Measurements from ENCODE around the gene CCDC188.

The CCDC188 gene

GRCh38 chr22:20150381-20151275 is at the start of gene CCDC188:
CCDC188 (minus strand) TSS chr22:20151055; CDS start chr22:20150986, 69 bp downstream.
- no peak for DNase-seq (ENCODE audit: low read depth in 2 of 2)
- no peak for TF ChIP-seq CTCF (IDR thresholded peaks at IDR 0.05; ENCODE audit: low read depth, low read length)
- H3K4me3 ChIP-seq (replicated peaks in 1 of 2; ENCODE audit: low read depth in 2 of 2, low read length in 2 of 2): no peak within 1 kb of the TSS

DNA sequence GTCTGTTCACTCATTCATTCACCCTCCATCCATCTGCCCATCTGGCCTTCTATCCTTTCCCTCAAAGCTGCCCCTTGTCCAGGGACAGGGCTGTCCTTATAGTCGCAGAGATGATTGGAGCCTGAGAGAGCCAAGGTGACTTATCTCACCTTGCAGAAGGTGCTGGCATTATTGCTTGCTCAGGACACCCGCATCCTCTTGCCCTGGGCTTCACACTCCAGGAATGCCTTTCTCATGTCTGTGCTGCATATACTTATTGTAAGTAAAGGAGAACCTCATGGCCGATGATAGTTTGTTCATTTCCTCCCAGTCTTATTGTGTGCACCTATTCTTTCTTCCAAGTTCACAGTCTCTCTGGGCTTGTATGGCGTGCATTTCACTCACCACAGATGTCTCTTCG is 49.1 kb upstream of the CCDC188 start:
- no peak for TF ChIP-seq CTCF (IDR thresholded peaks at IDR 0.05; ENCODE audit: low read depth, low read length)

DNA sequence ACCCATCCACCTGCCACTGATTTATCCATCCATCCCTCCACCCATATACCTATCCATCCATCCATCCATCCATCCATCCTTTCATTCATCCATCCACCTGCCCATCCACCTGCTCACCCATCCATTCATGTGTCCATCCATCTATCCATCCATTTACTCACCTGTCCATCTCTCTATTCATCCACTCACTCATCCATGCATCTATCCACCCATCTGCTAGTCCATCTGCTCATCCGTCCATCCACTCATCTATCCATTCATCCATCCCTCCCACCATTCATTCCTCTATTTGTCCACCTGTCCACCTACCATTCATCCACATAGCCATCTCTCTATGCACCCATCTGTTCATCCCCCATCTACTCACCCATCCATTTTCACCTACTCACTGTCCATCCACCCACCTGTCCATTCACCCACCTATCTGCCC is 48.6 kb upstream of the CCDC188 start:
- DNase-seq (ENCODE audit: low read depth in 2 of 2): no peak
- H3K4me3 ChIP-seq (replicated peaks in 1 of 2; ENCODE audit: low read depth in 2 of 2, low read length in 2 of 2): no peak overlapping the region
- no peak for TF ChIP-seq CTCF (IDR thresholded peaks at IDR 0.05; ENCODE audit: low read depth, low read length)

More for the DNA sequence above, 49.1 kb upstream of the CCDC188 start:
- no peak for DNase-seq (ENCODE audit: low read depth in 2 of 2)
- no peak overlapping the region for H3K4me3 ChIP-seq (replicated peaks in 1 of 2; ENCODE audit: low read depth in 2 of 2, low read length in 2 of 2)

DNA sequence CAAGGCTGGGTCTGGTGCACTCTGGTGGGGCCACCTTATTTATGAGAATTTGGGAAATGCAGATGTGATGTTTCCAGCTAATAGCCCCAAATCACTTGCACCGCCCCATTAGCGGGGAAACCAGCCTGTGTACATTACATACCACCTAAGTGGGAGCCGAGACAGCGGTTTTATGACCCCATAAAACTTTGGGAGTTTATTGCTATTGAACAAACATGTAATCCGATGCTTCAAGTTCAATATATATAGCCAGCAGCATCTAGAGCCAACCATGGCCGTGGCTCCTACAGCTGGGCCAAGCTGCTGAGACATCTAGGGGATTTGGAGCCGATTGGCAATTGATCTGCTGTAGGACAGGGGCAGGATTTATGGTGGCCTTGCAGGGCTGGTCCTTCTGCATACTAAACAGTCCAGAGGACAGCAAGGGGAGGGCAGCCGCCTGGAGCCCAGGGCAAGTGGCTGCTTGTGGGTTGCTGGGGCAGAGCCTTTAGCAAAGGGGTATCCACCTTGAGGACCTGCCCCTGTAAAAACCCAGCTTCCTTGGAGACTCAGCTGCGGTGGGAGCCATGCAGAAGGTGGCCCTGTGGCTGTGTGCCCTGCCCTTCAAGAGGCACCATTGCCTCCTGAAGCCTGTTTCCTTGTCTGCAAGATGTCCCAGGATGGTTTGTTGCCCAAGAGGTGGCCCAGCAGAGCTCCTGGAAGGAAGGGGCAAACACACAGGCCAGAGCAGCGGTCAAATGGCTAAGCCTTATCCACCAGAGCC is 47.9 kb upstream of the CCDC188 start:
- DNase-seq (ENCODE audit: low read depth in 2 of 2): no peak
- TF ChIP-seq CTCF (IDR thresholded peaks at IDR 0.05; ENCODE audit: low read depth, low read length): no peak
- H3K4me3 ChIP-seq (replicated peaks in 1 of 2; ENCODE audit: low read depth in 2 of 2, low read length in 2 of 2): no peak overlapping the region

- no peak overlapping the region for H3K4me3 ChIP-seq (replicated peaks in 1 of 2; ENCODE audit: low read depth in 2 of 2, low read length in 2 of 2)
- no peak for DNase-seq (ENCODE audit: low read depth in 2 of 2)
- no peak for TF ChIP-seq CTCF (IDR thresholded peaks at IDR 0.05; ENCODE audit: low read depth, low read length)
These were observed 46.7 kb upstream of the CCDC188 start for GRCh38 chr22:20197407-20198030.

DNA sequence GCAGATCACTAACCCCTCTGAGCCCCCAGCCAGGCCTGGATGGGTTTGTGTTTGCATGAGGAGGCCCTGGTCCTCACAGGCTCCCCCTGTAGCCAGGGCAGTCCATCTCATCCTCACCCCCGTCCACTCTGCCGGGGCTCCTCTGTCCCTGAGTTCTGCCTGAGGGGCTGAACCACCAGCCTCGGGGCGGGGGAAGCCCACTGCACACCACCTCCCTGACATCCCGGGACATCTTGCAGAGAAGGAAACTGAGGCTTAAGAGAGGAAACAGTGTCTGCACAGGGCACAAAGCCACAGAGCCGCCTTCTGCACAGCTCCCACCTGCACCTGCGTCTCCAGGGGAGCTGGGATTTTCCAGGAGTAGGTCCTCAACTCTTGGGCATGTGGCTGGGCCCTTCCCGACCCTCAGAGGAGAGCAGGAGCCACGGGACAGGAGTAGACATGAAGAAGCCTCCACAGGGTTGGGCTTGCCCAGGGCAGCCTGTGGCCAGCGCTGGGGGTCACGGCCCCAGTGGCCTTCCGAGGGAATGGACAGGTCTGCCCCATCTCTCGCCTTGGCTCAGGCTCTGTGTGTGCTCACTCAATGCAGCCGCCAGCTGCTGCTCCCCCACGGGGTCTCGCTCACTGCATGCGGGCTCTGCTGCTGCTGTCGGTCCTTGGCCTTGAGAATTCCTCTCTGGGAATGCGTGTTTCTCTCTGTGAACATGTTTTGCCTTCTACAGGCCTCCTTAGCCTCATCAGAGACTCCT is 45.4 kb upstream of the CCDC188 start:
- no peak overlapping the region for H3K4me3 ChIP-seq (replicated peaks in 1 of 2; ENCODE audit: low read depth in 2 of 2, low read length in 2 of 2)
- DNase-seq (ENCODE audit: low read depth in 2 of 2): no peak
- TF ChIP-seq CTCF (IDR thresholded peaks at IDR 0.05; ENCODE audit: low read depth, low read length): no peak

All from cardiac fibroblast (primary cell).